Cardiac fibroblast (primary cell): ENCODE measurements around the gene MARK2.
A peak's percentile ranks its signal among the peaks of the same experiment; 100 is the strongest.

Experiments
- DNase-seq, 2 donors: peaks; one replicate each; pipeline versions ENCODE4 v3.0.0 to v3.0.0-alpha.2; 2010; ENCODE audit warnings: low read depth in 2 of 2
- H3K4me3 ChIP-seq, 2 donors: replicated peaks in 1 of 2; 1 replicate in 1 of 2; 2 replicates in 1 of 2; pipeline ENCODE4 v1.5.1; 2011; ENCODE audit warnings: low read depth in 2 of 2, low read length in 2 of 2, mild to moderate bottlenecking in 2 of 2, moderate library complexity in 1 of 2
- TF ChIP-seq, protein P1 (sequence below): IDR thresholded peaks from one replicate; pipeline ENCODE4 v1.5.1; 2011; ENCODE audit warnings: low read depth, mild to moderate bottlenecking, low read length, inconsistent platforms

The MARK2 gene

DNA sequence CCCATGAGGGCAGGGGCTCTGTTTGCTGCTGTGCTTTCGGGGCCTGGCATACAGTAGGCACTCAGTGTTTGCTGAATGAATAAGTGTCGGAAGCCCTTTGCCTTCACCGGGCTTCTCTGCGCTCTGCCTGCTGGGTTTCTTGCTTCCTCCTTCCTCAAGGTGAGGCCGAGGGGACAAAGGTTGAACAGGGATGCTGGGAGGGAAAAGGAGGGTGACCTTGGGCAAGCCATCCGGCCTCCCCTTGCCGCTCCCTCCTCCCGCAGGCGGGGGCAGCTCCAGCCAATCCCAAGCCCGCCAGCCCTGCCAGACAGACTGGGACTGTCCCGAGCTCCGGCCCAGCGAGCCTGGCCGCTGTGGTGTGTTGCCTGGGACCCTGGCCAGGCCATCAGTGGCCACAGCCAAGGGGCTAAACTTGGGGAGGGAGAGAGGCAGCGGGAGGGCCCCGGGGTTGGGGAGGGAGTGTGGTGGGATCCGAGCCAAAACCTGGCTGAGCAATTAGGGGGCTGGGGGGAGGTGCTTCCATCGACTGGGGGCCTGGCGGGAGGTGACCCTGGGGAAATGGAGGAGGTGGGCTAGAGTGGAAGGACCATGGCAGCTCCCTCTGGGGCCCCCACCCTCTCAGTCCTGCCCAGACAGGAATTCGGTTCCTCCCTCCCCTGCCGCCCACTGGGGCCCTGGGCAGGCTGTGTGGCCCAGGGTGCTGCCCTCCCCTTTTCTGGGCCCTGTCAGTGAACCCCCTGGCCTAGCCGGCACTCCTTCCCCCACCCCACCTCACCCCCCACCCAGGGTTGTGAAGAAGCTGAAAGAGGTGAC, 81.4 kb downstream of the MARK2 start:
- TF ChIP-seq, protein P1, sequence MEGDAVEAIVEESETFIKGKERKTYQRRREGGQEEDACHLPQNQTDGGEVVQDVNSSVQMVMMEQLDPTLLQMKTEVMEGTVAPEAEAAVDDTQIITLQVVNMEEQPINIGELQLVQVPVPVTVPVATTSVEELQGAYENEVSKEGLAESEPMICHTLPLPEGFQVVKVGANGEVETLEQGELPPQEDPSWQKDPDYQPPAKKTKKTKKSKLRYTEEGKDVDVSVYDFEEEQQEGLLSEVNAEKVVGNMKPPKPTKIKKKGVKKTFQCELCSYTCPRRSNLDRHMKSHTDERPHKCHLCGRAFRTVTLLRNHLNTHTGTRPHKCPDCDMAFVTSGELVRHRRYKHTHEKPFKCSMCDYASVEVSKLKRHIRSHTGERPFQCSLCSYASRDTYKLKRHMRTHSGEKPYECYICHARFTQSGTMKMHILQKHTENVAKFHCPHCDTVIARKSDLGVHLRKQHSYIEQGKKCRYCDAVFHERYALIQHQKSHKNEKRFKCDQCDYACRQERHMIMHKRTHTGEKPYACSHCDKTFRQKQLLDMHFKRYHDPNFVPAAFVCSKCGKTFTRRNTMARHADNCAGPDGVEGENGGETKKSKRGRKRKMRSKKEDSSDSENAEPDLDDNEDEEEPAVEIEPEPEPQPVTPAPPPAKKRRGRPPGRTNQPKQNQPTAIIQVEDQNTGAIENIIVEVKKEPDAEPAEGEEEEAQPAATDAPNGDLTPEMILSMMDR, result no peak
- peak in 1 of 2 donors; percentile 55 for DNase-seq
- H3K4me3 ChIP-seq, result no peak overlapping the region

- H3K4me3 ChIP-seq, result no peak overlapping the region
- no peak for DNase-seq
- TF ChIP-seq, protein P1, result peak; percentile 53
Measured at GRCh38 chr11:63920939-63921417, 82.1 kb downstream of the MARK2 start.

DNA sequence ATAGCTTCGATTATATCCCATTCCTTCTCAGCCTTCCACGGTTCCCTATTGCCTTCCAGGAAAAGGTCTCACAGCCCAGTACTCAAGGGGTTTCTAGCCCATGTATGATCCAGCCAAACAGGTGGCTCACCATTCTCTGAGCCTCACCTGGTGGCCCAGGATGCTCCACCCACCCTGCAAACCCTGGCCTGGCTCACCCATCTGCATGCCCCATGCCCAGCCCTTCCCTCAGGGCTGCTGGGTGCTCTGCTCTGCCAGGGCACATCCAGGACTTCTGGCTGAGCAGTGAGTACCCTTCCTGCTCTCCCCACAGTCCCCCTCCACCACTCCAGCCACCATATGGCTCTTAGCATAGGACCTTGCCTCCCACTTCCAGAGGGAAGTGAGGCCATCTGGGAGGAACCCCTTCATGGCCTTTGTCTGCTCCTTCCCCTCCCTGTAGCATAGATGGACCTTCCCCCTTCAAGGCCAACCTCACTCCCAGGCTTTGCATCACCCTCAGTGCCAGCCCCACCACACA, 83.8 kb downstream of the MARK2 start:
- TF ChIP-seq, protein P1, result no peak
- no peak overlapping the region for H3K4me3 ChIP-seq
- DNase-seq, result no peak

DNA sequence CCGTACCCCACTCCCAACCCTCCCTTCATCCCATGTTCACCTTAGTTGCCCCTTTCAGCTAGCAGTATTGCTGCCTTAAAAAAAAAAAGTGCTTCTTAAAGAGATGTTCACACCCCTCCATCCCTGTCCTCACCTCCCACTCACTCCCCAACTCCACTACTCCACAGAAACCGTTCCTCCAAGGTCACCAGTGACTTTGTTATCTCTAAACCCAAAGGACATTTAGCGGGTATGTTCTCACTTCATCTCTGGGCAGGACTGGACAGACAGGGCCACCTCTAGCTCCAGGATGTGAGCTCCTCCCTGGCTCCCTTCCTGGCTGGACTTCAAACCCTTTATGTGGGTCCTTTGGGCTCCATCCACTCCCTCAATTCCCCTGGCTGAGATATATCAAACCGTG, 84.4 kb downstream of the MARK2 start:
- DNase-seq, result no peak
- H3K4me3 ChIP-seq, result no peak overlapping the region
- TF ChIP-seq, protein P1, result no peak

DNA sequence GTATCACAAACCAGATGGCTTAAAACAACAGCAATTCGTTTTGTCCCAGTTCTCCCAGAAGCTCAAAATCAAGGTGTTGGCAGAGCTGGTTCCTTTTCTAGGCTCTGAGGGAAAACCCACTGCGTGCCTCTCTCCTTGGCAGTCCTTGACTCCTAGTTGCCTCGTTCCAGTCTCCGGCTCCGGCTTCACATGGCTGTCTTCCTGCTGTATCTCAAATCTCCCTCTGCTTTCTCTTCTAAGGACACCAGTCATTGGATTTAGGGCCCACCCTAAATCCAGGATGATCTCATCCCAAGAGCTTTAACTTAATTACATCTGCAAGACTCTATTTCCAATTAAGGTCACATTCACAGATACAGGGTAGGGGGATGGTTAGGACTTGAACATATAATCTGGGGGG, 90.7 kb downstream of the MARK2 start:
- TF ChIP-seq, protein P1, result no peak

DNA sequence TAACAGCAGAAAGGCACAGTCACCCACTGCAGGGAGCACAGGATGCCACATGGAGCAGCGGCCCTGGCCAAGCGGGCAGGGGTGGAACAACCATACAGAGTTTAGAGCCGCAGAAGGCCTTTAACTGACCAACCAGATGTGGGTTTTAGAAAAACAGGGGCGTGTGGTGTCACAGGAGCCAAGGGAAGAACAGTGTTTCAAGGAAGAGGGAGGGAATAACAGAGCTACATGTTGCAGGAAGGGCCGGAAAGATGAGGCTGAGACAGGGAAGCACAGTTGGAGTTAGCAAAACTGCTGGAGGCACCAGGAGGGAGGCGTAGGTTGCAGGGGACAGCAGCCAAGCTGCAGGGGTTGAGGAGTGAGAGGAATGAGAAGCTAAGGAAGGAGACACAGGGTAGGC, 92.1 kb downstream of the MARK2 start:
- H3K4me3 ChIP-seq, result no peak overlapping the region
- DNase-seq, result no peak
- TF ChIP-seq, protein P1, result no peak

More for the DNA sequence above, 90.7 kb downstream of the MARK2 start:
- no peak for DNase-seq
- no peak overlapping the region for H3K4me3 ChIP-seq
